Measurements from ENCODE around the gene FAR1.

The FAR1 gene

GRCh38 chr11:13697710-13698109 is 29.2 kb downstream of the FAR1 start:
- no peak for TF ChIP-seq CTBP1 (IDR thresholded peaks at IDR 0.05; ENCODE audit: borderline replicate concordance)
- no peak for TF ChIP-seq ZNF384 (IDR thresholded peaks at IDR 0.05)
- no peak for TF ChIP-seq HDGF (IDR thresholded peaks at IDR 0.05; ENCODE audit: borderline replicate concordance)
- TF ChIP-seq ELF4 (IDR thresholded peaks at IDR 0.05), result no peak
- TF ChIP-seq, protein P1, sequence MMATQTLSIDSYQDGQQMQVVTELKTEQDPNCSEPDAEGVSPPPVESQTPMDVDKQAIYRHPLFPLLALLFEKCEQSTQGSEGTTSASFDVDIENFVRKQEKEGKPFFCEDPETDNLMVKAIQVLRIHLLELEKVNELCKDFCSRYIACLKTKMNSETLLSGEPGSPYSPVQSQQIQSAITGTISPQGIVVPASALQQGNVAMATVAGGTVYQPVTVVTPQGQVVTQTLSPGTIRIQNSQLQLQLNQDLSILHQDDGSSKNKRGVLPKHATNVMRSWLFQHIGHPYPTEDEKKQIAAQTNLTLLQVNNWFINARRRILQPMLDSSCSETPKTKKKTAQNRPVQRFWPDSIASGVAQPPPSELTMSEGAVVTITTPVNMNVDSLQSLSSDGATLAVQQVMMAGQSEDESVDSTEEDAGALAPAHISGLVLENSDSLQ (IDR thresholded peaks at IDR 0.05), result no peak
- TF ChIP-seq L3MBTL2 (conservative IDR thresholded peaks at IDR 0.05), result no peak
- no peak for TF ChIP-seq NFRKB (IDR thresholded peaks at IDR 0.05)
- no peak for TF ChIP-seq FOXK2 (IDR thresholded peaks at IDR 0.05)
- no peak for TF ChIP-seq LEF1 (IDR thresholded peaks at IDR 0.05; ENCODE audit: borderline replicate concordance)
- TF ChIP-seq TARDBP (IDR thresholded peaks at IDR 0.05), result no peak
- no peak for TF ChIP-seq ARNT (IDR thresholded peaks at IDR 0.05)
- no peak for TF ChIP-seq SUZ12 (IDR thresholded peaks at IDR 0.05)
- no peak for TF ChIP-seq FOXM1 (IDR thresholded peaks at IDR 0.05; ENCODE audit: borderline replicate concordance)
- no peak for TF ChIP-seq BHLHE40 (IDR thresholded peaks at IDR 0.05; ENCODE audit: borderline replicate concordance)
- TF ChIP-seq FOXA1 (IDR thresholded peaks at IDR 0.05), result no peak
- TF ChIP-seq SP1 (IDR thresholded peaks at IDR 0.05), result no peak
- POLR2A ChIA-PET, result no interaction called here

GRCh38 chr11:13698132-13698531 is 29.7 kb downstream of the FAR1 start:
- ChIA-PET POLR2A (no interaction called here), CTCF (no interaction called here)
- TF ChIP-seq L3MBTL2 (conservative IDR thresholded peaks at IDR 0.05) (no peak), ARNT (IDR thresholded peaks at IDR 0.05) (no peak), HDGF (IDR thresholded peaks at IDR 0.05; ENCODE audit: borderline replicate concordance) (no peak), LEF1 (IDR thresholded peaks at IDR 0.05; ENCODE audit: borderline replicate concordance) (no peak), FOXA1 (IDR thresholded peaks at IDR 0.05) (no peak), ELF4 (IDR thresholded peaks at IDR 0.05) (no peak), SP1 (IDR thresholded peaks at IDR 0.05) (no peak), TARDBP (IDR thresholded peaks at IDR 0.05) (no peak)
- TF ChIP-seq, protein P1 (IDR thresholded peaks at IDR 0.05), result no peak
- no peak for DNase-seq (ENCODE audit: extremely low spot score)

More at GRCh38 chr11:13697710-13698109, 29.2 kb downstream of the FAR1 start:
- DNase-seq (ENCODE audit: extremely low spot score), result no peak
- CTCF ChIA-PET, result no interaction called here

DNA sequence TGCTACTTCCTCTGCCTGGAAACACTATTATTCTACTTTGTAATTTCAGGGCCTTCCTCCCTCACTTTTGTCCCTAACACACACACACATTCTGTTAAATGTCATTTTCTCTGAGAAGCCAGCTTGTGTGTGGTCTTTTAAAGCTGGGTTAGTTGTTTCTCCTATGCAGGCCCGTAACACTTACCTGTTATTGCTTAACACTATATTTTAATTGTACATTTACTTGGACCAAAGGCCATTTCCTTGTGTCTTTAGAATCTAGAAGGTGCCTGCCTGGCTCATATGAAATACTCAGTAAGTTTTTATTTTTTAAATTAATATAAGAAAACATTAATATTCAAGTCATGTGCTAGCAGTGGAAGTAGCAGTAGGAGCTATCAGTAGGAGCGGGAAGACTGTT is 30.6 kb downstream of the FAR1 start:
- CTCF ChIA-PET, result no interaction called here

GRCh38 chr11:13699870-13700269 is 31.4 kb downstream of the FAR1 start:
- DNase-seq (ENCODE audit: extremely low spot score), result no peak

More for the DNA sequence above, 30.6 kb downstream of the FAR1 start:
- POLR2A ChIA-PET, result no interaction called here
- TF ChIP-seq BHLHE40 (IDR thresholded peaks at IDR 0.05; ENCODE audit: borderline replicate concordance), result no peak
- TF ChIP-seq L3MBTL2 (conservative IDR thresholded peaks at IDR 0.05), result no peak
- no peak for TF ChIP-seq FOXA1 (IDR thresholded peaks at IDR 0.05)
- TF ChIP-seq FOXK2 (IDR thresholded peaks at IDR 0.05), result no peak
- TF ChIP-seq CTBP1 (IDR thresholded peaks at IDR 0.05; ENCODE audit: borderline replicate concordance), result no peak
- no peak for TF ChIP-seq TARDBP (IDR thresholded peaks at IDR 0.05)
- no peak for TF ChIP-seq ELF4 (IDR thresholded peaks at IDR 0.05)
- TF ChIP-seq FOXM1 (IDR thresholded peaks at IDR 0.05; ENCODE audit: borderline replicate concordance), result no peak
- no peak for DNase-seq (ENCODE audit: extremely low spot score)

GRCh38 chr11:13701506-13701905 is 33.0 kb downstream of the FAR1 start:
- CTCF ChIA-PET, result interaction anchor here (0.7 kb wide), 2 partner anchors 23 to 225 kb away, joined by 3 read pairs; no protein-coding TSS in a partner anchor
- DNase-seq (ENCODE audit: extremely low spot score), result no peak

More at GRCh38 chr11:13699870-13700269, 31.4 kb downstream of the FAR1 start:
- CTCF ChIA-PET, result no interaction called here
- TF ChIP-seq ELF4 (IDR thresholded peaks at IDR 0.05) (no peak), NFRKB (IDR thresholded peaks at IDR 0.05) (no peak), BHLHE40 (IDR thresholded peaks at IDR 0.05; ENCODE audit: borderline replicate concordance) (no peak), FOXM1 (IDR thresholded peaks at IDR 0.05; ENCODE audit: borderline replicate concordance) (no peak), SUZ12 (IDR thresholded peaks at IDR 0.05) (no peak), ZNF384 (IDR thresholded peaks at IDR 0.05) (no peak), HDGF (IDR thresholded peaks at IDR 0.05; ENCODE audit: borderline replicate concordance) (no peak), CTBP1 (IDR thresholded peaks at IDR 0.05; ENCODE audit: borderline replicate concordance) (no peak), TARDBP (IDR thresholded peaks at IDR 0.05) (no peak), FOXK2 (IDR thresholded peaks at IDR 0.05) (no peak), L3MBTL2 (conservative IDR thresholded peaks at IDR 0.05) (no peak), ARNT (IDR thresholded peaks at IDR 0.05) (no peak), SP1 (IDR thresholded peaks at IDR 0.05) (no peak), LEF1 (IDR thresholded peaks at IDR 0.05; ENCODE audit: borderline replicate concordance) (no peak), FOXA1 (IDR thresholded peaks at IDR 0.05) (no peak)
- TF ChIP-seq, protein P1 (IDR thresholded peaks at IDR 0.05), result no peak
- POLR2A ChIA-PET, result no interaction called here

More at GRCh38 chr11:13701506-13701905, 33.0 kb downstream of the FAR1 start:
- TF ChIP-seq ZNF384 (IDR thresholded peaks at IDR 0.05) (no peak), FOXM1 (IDR thresholded peaks at IDR 0.05; ENCODE audit: borderline replicate concordance) (no peak), LEF1 (IDR thresholded peaks at IDR 0.05; ENCODE audit: borderline replicate concordance) (no peak), L3MBTL2 (conservative IDR thresholded peaks at IDR 0.05) (no peak), SUZ12 (IDR thresholded peaks at IDR 0.05) (no peak), HDGF (IDR thresholded peaks at IDR 0.05; ENCODE audit: borderline replicate concordance) (no peak), FOXA1 (IDR thresholded peaks at IDR 0.05) (no peak), ELF4 (IDR thresholded peaks at IDR 0.05) (no peak), FOXK2 (IDR thresholded peaks at IDR 0.05) (no peak), TARDBP (IDR thresholded peaks at IDR 0.05) (no peak)
- TF ChIP-seq, protein P1 (IDR thresholded peaks at IDR 0.05), result no peak
- POLR2A ChIA-PET, result no interaction called here

Measured in HEK293T (cell line).